ENCODE measurements around the gene ATP1B1. TPM values are rescaled to one million over a fixed set of nuclear protein-coding genes. Genes with fewer than 3 reads are reported as not detected.

ATP1B1 gene
- total and polyA plus RNA-seq, 2 of the 8 experiments (the other 6 are each of a cell fraction or from before 2014, with no cell fraction given), result 16.3 to 76.5 TPM

- no peak for TF ChIP-seq MAFK (IDR thresholded peaks at IDR 0.05; ENCODE audit: low read depth, low read length)
Measured at GRCh38 chr1:169117014-169117413, 10.5 kb downstream of the ATP1B1 start (continued).

Data from H1 (cell line).